ENCODE measurements around the gene SLC23A2.

Gene SLC23A2

DNA sequence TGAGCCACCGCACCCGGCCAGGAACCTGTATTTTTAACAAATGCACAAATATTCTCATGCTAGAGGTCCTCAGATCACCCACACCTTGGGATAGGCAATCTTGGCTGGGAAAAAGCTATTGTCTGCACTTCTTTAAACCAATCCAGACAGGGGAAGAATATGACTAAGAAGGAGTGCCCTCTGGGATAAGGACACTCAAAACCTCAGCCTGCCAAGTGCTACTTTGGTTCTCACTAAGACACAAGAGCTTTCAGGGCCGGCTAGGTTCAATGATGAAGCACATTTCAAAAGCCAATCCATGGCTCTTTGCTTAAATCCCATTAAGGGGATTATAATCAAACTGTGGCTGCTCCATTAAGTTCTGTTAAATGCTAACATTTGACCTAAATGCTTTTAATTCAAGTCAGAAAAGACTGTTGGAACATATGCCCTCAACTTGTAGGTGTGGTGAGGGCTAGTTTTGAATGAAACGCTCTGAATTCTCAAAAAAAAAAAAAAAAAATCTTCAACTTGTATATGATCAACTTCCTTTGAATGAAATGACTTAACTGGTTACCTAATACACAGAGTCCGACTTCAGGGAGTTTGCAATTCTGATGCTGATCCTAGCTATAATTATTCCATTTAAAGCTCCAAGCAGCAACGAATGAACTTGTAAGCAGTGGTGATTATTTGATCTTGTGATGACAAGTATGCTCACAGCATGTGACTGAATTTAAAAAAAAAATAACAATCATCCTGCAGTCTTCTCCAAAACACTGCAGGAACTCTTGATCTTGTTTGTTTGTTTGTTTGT, 56.6 kb downstream of the SLC23A2 start:
- H3K4me3 ChIP-seq (ENCODE audit: low read length in 2 of 2): no peak overlapping the region
- no peaks in the 10 kb centered on the region for H3K79me1 ChIP-seq (ENCODE audit: low read depth, low read length)

DNA sequence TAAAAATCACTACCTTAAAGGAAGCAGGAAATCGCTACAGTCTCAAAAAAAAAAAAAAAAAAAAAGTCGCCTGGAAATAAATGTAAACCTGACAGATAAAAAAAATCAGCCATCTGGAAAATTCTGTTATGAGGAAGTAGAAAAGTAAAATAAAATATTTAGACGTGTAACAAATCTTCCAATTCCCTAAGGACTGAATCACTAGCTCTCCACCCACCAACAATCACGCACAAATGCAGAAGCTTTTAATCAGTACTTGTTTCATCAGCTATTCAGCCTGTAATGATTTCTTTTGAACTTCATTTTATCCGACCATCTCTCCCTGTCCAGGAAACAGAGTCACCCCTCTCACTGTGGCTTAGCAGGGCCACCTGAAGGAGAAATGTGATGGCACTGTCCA, 59.0 kb downstream of the SLC23A2 start:
- Histone ChIP-seq H3K4me3 (ENCODE audit: low read length in 2 of 2) (no peak overlapping the region), H3K14ac (ENCODE audit: low read length) (no peak overlapping the region), H4K91ac (ENCODE audit: low read depth, low read length, poor library complexity) (no peak overlapping the region), H2BK5ac (ENCODE audit: low read length) (no peak overlapping the region), H3K4me2 (ENCODE audit: insufficient read depth, low read length, poor library complexity, severe bottlenecking) (no peak overlapping the region), H2AK5ac (ENCODE audit: low read depth, low read length) (no peak overlapping the region), H3K9me3 (replicated peaks in 1 of 2; ENCODE audit: control insufficient read depth in 2 of 2, insufficient read depth in 1 of 2, low read depth in 1 of 2, low read length in 2 of 2) (no peaks in the 10 kb centered on the region), H3K23ac (ENCODE audit: low read depth, low read length, poor library complexity) (no peak overlapping the region), H3K9ac (ENCODE audit: low read depth, low read length, poor library complexity) (no peak overlapping the region), H2BK120ac (ENCODE audit: low read depth, low read length) (no peak overlapping the region), H3K27ac (replicated peaks; ENCODE audit: low read length) (no peak overlapping the region), H3K27me3 (ENCODE audit: control insufficient read depth in 3 of 3, insufficient read depth in 3 of 3, low read depth in 1 of 3, low read length in 3 of 3) (no peaks in the 10 kb centered on the region), H2BK12ac (ENCODE audit: low read length) (no peak overlapping the region), H2BK15ac (ENCODE audit: low read length) (no peak overlapping the region), H3K4ac (ENCODE audit: low read length) (no peak overlapping the region), H4K8ac (ENCODE audit: low read depth, low read length) (no peak overlapping the region), H3K4me1 (ENCODE audit: control insufficient read depth in 2 of 2, insufficient read depth in 1 of 2, low read depth in 1 of 2, low read length in 2 of 2) (peaks cover 0 to 10% of the 10 kb centered on the region in 2 donors), H2AFZ (ENCODE audit: low read length) (no peak overlapping the region), H3K18ac (ENCODE audit: low read length) (no peak overlapping the region), H3K79me1 (ENCODE audit: low read depth, low read length) (no peaks in the 10 kb centered on the region), H3K36me3 (replicated peaks in 1 of 2; ENCODE audit: control insufficient read depth in 2 of 2, insufficient read depth in 2 of 2, low read length in 2 of 2) (no peaks in the 10 kb centered on the region)
- DNase-seq (ENCODE audit: low spot score): no peak
- WGBS, 2 donors (ENCODE audit: extremely low coverage in 2 of 2, insufficient read length in 2 of 2, insufficient replicate concordance in 1 of 2): no CpG with 5 or more reads among the region's 5 CpGs

More for the DNA sequence above, 56.6 kb downstream of the SLC23A2 start:
- H3K4me2 ChIP-seq (ENCODE audit: insufficient read depth, low read length, poor library complexity, severe bottlenecking): no peak overlapping the region
- no peaks in the 10 kb centered on the region for H3K36me3 ChIP-seq (replicated peaks in 1 of 2; ENCODE audit: control insufficient read depth in 2 of 2, insufficient read depth in 2 of 2, low read length in 2 of 2)
- H2BK15ac ChIP-seq (ENCODE audit: low read length): no peak overlapping the region
- H2AK5ac ChIP-seq (ENCODE audit: low read depth, low read length): no peak overlapping the region
- H4K8ac ChIP-seq (ENCODE audit: low read depth, low read length): no peak overlapping the region
- H3K9me3 ChIP-seq (replicated peaks in 1 of 2; ENCODE audit: control insufficient read depth in 2 of 2, insufficient read depth in 1 of 2, low read depth in 1 of 2, low read length in 2 of 2): no peaks in the 10 kb centered on the region
- no peak for DNase-seq (ENCODE audit: low spot score)
- H2BK120ac ChIP-seq (ENCODE audit: low read depth, low read length): no peak overlapping the region
- no peak overlapping the region for H2BK12ac ChIP-seq (ENCODE audit: low read length)
- H3K4me1 ChIP-seq (ENCODE audit: control insufficient read depth in 2 of 2, insufficient read depth in 1 of 2, low read depth in 1 of 2, low read length in 2 of 2): peaks cover 3 to 19% of the 10 kb centered on the region in 2 donors
- H2BK5ac ChIP-seq (ENCODE audit: low read length): no peak overlapping the region
- no peak overlapping the region for H3K18ac ChIP-seq (ENCODE audit: low read length)
- H4K91ac ChIP-seq (ENCODE audit: low read depth, low read length, poor library complexity): no peak overlapping the region
- H2AFZ ChIP-seq (ENCODE audit: low read length): no peak overlapping the region
- no peak overlapping the region for H3K23ac ChIP-seq (ENCODE audit: low read depth, low read length, poor library complexity)
- no peak overlapping the region for H3K14ac ChIP-seq (ENCODE audit: low read length)
- WGBS, 2 donors (ENCODE audit: extremely low coverage in 2 of 2, insufficient read length in 2 of 2, insufficient replicate concordance in 1 of 2): no CpG with 5 or more reads among the region's 6 CpGs
- no peak overlapping the region for H3K4ac ChIP-seq (ENCODE audit: low read length)
- no peaks in the 10 kb centered on the region for H3K27me3 ChIP-seq (ENCODE audit: control insufficient read depth in 3 of 3, insufficient read depth in 3 of 3, low read depth in 1 of 3, low read length in 3 of 3)
- H3K27ac ChIP-seq (replicated peaks; ENCODE audit: low read length): no peak overlapping the region
- H3K9ac ChIP-seq (ENCODE audit: low read depth, low read length, poor library complexity): no peak overlapping the region

DNA sequence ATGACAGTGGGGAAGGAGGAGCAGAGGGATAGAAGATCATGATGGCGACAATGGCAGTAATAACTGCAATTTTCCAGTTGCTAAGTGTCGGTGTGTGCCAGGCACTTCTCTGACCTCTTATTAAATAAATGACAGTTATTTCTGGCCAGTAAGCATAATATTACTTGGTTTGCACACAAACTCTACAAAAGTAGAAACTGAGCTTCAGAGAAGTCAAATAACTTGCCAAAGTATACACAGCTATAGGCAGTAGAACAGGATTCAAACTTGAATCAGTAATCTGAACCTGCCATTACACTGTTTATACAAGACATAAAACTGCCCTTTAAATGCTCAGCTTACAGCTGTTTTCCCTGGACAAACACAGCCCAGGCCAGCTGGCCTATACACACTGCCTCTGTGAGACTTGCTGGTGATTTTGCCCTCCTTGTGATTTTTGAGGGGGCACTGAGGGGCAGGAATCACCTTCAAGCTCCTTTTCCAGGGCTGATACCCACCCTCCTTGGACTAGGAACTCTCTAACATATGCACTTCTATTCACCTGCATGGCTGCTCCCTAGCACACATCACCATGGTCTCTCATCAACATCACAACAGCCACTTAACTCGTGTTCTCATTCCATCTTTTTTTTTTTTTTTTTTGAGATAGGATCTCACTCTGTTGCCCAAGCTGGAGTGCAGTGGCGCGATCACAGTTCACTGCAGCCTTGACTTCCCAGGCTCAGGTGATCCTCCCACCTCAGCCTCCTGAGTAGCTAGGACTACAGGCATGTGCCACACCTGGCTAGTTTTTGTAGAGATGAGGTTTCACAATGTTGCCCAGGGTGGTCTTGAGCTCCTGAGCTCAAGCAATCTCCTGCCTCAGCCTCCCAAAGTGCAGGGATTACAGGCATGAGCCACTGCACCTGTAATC, 63.6 kb downstream of the SLC23A2 start:
- H3K27me3 ChIP-seq (ENCODE audit: control insufficient read depth in 3 of 3, insufficient read depth in 3 of 3, low read depth in 1 of 3, low read length in 3 of 3): no peaks in the 10 kb centered on the region
- WGBS, 2 donors (ENCODE audit: extremely low coverage in 2 of 2, insufficient read length in 2 of 2, insufficient replicate concordance in 1 of 2): no CpG with 5 or more reads among the region's 5 CpGs
- DNase-seq (ENCODE audit: low spot score): no peak
- H3K4me3 ChIP-seq (ENCODE audit: low read length in 2 of 2): no peak overlapping the region
- no peaks in the 10 kb centered on the region for H3K36me3 ChIP-seq (replicated peaks in 1 of 2; ENCODE audit: control insufficient read depth in 2 of 2, insufficient read depth in 2 of 2, low read length in 2 of 2)
- H4K8ac ChIP-seq (ENCODE audit: low read depth, low read length): no peak overlapping the region
- H2BK5ac ChIP-seq (ENCODE audit: low read length): no peak overlapping the region
- no peak overlapping the region for H3K18ac ChIP-seq (ENCODE audit: low read length)
- H4K91ac ChIP-seq (ENCODE audit: low read depth, low read length, poor library complexity): no peak overlapping the region
- H3K14ac ChIP-seq (ENCODE audit: low read length): no peak overlapping the region
- H3K4me1 ChIP-seq (ENCODE audit: control insufficient read depth in 2 of 2, insufficient read depth in 1 of 2, low read depth in 1 of 2, low read length in 2 of 2): peaks cover 0 to 3% of the 10 kb centered on the region in 2 donors
- H3K9me3 ChIP-seq (replicated peaks in 1 of 2; ENCODE audit: control insufficient read depth in 2 of 2, insufficient read depth in 1 of 2, low read depth in 1 of 2, low read length in 2 of 2): no peaks in the 10 kb centered on the region
- no peak overlapping the region for H3K4ac ChIP-seq (ENCODE audit: low read length)
- no peak overlapping the region for H2AK5ac ChIP-seq (ENCODE audit: low read depth, low read length)
- no peak overlapping the region for H3K23ac ChIP-seq (ENCODE audit: low read depth, low read length, poor library complexity)
- H3K79me1 ChIP-seq (ENCODE audit: low read depth, low read length): no peaks in the 10 kb centered on the region
- no peak overlapping the region for H2BK15ac ChIP-seq (ENCODE audit: low read length)
- H3K4me2 ChIP-seq (ENCODE audit: insufficient read depth, low read length, poor library complexity, severe bottlenecking): no peak overlapping the region
- no peak overlapping the region for H2AFZ ChIP-seq (ENCODE audit: low read length)
- H3K27ac ChIP-seq (replicated peaks; ENCODE audit: low read length): no peak overlapping the region
- no peak overlapping the region for H2BK120ac ChIP-seq (ENCODE audit: low read depth, low read length)
- no peak overlapping the region for H3K9ac ChIP-seq (ENCODE audit: low read depth, low read length, poor library complexity)
- H2BK12ac ChIP-seq (ENCODE audit: low read length): no peak overlapping the region

DNA sequence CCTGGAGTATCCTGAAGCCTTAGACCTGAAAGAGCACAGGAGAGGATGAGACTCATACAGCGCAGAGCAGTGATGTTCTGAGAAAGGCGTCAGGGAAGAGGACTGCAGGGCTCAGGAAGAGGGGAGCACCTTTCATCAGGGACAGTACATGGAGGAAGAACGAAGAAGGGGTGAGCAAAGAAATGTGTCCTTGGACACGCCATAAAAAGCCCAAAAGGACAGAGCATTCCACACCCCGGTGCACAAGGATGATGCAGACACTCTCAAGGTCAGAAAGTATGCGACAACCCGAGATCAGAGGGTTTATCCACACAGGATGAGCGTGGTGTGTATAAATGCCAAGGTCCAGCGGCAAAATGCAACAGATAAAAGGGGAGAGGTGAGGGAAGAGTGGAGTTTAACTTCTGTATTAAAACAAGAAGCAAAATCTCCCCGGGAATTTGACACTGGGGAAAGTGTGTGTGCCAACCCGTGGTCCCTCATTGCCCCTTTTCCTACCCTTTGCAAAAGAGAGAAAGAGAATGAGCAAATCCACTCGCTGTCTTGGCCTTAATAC, 64.4 kb downstream of the SLC23A2 start:
- H3K14ac ChIP-seq (ENCODE audit: low read length): no peak overlapping the region
- H2AFZ ChIP-seq (ENCODE audit: low read length): no peak overlapping the region
- DNase-seq (ENCODE audit: low spot score): no peak
- peaks cover 0 to 1% of the 10 kb centered on the region in 2 donors for H3K4me1 ChIP-seq (ENCODE audit: control insufficient read depth in 2 of 2, insufficient read depth in 1 of 2, low read depth in 1 of 2, low read length in 2 of 2)
- no peak overlapping the region for H4K91ac ChIP-seq (ENCODE audit: low read depth, low read length, poor library complexity)
- H4K8ac ChIP-seq (ENCODE audit: low read depth, low read length): no peak overlapping the region
- no peak overlapping the region for H2AK5ac ChIP-seq (ENCODE audit: low read depth, low read length)
- peaks cover 0 to under 1% of the 10 kb centered on the region in 2 donors for H3K36me3 ChIP-seq (replicated peaks in 1 of 2; ENCODE audit: control insufficient read depth in 2 of 2, insufficient read depth in 2 of 2, low read length in 2 of 2)
- H3K4me2 ChIP-seq (ENCODE audit: insufficient read depth, low read length, poor library complexity, severe bottlenecking): no peak overlapping the region
- H3K79me1 ChIP-seq (ENCODE audit: low read depth, low read length): no peaks in the 10 kb centered on the region
- no peak overlapping the region for H3K9ac ChIP-seq (ENCODE audit: low read depth, low read length, poor library complexity)
- H3K27me3 ChIP-seq (ENCODE audit: control insufficient read depth in 3 of 3, insufficient read depth in 3 of 3, low read depth in 1 of 3, low read length in 3 of 3): no peaks in the 10 kb centered on the region
- no peak overlapping the region for H2BK12ac ChIP-seq (ENCODE audit: low read length)
- no peak overlapping the region for H3K4me3 ChIP-seq (ENCODE audit: low read length in 2 of 2)
- H3K27ac ChIP-seq (replicated peaks; ENCODE audit: low read length): no peak overlapping the region
- H2BK15ac ChIP-seq (ENCODE audit: low read length): no peak overlapping the region
- no CpG with 5 or more reads among the region's 12 CpGs for WGBS, 2 donors (ENCODE audit: extremely low coverage in 2 of 2, insufficient read length in 2 of 2, insufficient replicate concordance in 1 of 2)
- H3K4ac ChIP-seq (ENCODE audit: low read length): no peak overlapping the region
- H3K9me3 ChIP-seq (replicated peaks in 1 of 2; ENCODE audit: control insufficient read depth in 2 of 2, insufficient read depth in 1 of 2, low read depth in 1 of 2, low read length in 2 of 2): no peaks in the 10 kb centered on the region
- no peak overlapping the region for H3K18ac ChIP-seq (ENCODE audit: low read length)
- no peak overlapping the region for H3K23ac ChIP-seq (ENCODE audit: low read depth, low read length, poor library complexity)
- H2BK5ac ChIP-seq (ENCODE audit: low read length): no peak overlapping the region
- H2BK120ac ChIP-seq (ENCODE audit: low read depth, low read length): no peak overlapping the region

Data from neuronal stem cell (in vitro differentiated cells).